Posterior cingulate gyrus (tissue), 11 donors: ENCODE measurements around the gene CAMK2G.
A peak's percentile ranks its signal among the peaks of the same experiment; 100 is the strongest.
"Not testable (repeated sequence)": the region's sequence is repeated elsewhere in the genome, so short reads cannot be mapped to it uniquely, and the experiment has no call there.

Experiments used
- DNase-seq, 10 donors: peaks; one replicate each; pipeline versions ENCODE4 v3.0.0 to v3.0.0-alpha.2; 2020 to 2021; ENCODE audit warnings: mixed read lengths in 3 of 10
- intact Hi-C: fragments of 100-400 bp; cut with DNase I; formaldehyde crosslinking; loops from one replicate; pipeline ENCODE4 v1.15.1; 2023

CAMK2G gene

GRCh38 chr10:73905256-73906020 is 31.1 kb upstream of the CAMK2G start:
- no peak for DNase-seq
- intact Hi-C loops = no loop called here

GRCh38 chr10:73902351-73902750 is 28.0 kb upstream of the CAMK2G start:
- no peak for DNase-seq
- intact Hi-C loops = no loop called here

GRCh38 chr10:73901261-73901660 is 26.9 kb upstream of the CAMK2G start:
- intact Hi-C loops = no loop called here
- no peak for DNase-seq

- no peak for DNase-seq
- intact Hi-C loops = no loop called here
Observed at GRCh38 chr10:73900064-73900463, 25.7 kb upstream of the CAMK2G start.

DNA sequence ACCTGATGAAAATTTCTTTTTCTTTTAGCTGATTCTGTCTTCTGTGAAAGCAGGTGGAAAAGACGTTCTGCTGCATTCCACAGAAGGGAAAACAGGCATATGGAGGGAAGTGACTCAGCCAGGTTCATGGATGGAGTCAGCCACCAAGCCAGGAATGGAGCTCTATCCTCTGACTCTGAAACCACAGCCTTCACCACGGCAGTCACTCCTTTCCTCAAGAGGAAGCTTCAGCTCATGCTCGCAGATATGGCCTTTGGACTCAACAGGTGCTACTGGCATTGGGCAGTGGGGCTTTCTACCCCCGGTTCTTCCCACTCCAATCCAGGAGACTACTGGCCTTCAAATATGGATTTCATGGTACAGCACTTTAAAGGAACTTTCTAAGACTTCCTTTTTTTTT is 25.1 kb upstream of the CAMK2G start:
- no peak for DNase-seq
- intact Hi-C loops = no loop called here

- intact Hi-C loops = no loop called here
- no peak for DNase-seq
Observed at GRCh38 chr10:73898730-73899410, 24.5 kb upstream of the CAMK2G start.

DNA sequence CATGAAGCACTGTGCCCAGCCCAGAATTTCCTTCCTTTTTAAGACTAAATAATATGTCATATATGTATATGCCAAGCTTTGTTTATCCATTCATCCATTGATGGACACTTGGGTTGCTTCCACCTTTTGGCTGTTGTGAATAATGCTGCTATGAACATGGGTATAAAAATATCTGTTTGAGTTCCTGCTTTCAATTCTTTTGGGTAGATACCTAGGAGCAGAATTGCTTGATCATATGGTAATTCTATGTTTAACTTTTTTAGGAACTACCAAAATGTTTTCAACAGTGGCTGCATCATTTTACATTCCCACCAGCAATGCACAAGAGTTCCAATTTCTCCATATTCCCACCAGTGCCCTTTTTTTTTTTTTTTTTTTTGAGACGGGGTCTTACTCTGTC is 23.3 kb upstream of the CAMK2G start:
- intact Hi-C loops = no loop called here
- no peak for DNase-seq

DNA sequence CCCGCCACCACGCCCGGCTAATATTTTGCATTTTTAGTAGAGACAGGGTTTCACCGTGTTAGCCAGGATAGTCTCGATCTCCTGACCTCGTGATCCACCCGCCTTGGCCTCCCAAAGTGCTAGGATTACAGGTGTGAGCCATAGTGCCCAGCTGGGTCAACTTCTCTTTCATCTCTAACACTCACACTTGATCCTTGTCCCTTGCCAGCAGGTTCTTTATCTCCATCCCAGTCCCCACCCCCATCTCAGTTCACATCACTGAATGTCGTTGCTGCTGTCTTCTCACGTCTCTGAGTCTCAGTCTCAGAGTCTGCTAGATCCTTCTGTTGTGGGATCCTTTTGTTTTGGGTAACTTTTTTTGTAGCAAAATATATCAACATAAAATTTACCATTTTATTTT is 21.0 kb upstream of the CAMK2G start:
- DNase-seq, intact Hi-C loops: not testable (repeated sequence)

DNA sequence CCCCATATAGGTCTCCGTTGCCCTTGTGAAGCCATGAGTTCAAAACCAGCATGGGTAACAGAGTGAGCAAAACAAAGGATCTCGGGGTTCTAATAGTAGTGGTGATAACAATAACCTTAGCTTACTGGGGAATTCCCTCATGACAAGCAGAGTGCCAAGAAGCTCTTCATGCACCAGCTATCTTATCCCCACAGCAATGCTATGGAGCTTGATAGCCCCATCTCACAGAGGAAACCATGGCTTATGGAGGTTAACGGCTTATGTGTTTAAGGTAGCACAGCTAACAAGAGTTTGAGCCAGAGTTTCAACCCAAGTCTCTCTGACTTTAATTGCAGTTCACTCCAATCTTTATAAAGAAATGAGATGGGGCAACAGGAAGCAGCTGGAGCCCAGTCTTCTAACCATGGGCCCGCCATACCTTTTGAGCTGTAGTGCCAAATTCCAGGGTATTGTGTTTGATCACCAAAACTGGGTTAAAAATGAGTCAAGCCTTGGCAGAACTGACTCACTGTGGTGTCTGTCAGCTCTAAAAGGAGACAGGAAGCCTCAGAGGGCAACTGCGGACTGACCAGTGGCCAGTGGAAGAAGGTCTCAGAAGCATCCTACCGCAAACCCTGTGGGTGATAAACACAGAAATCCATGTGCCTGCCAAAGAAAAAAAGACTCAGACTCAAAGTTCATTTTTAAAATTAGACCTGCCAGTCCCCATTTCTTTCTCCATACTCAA is 20.1 kb upstream of the CAMK2G start:
- DNase-seq = no peak
- intact Hi-C loops = no loop called here

- intact Hi-C loops = no loop called here
- DNase-seq = no peak
Observed at GRCh38 chr10:73893426-73893825, 19.1 kb upstream of the CAMK2G start.

DNA sequence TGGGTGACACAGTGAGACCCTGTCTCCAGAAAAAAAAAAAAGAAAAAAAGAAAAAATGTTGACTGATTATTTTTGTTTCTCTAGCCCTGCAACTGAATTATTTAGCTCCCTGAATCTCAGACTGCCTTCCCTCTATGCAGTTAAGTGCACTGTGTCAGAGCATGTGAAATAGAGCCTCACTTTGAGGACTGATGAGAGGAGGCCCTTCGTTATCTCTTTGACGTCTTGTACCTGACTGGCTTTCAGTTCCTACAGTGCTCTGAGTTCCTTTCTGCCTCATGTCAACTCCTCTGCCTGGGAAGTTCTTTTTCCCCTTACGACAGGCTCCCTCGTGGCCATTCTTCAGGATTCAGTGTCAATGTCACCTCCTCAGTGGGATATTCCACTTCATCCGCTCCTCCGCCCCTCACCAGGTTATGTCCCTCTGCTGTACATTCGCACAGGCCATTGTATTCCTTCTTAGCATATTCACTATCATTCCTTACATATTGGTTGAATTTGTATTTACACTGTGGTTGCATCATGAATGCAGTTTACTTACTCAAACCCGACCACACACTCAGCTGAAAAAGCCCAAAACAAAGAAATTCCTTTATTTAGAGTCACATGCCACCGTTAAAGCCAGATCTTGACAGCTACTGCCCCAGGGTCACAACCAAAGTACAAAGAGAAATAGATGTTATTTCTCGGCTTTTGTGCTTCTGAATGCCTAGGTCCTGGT is 18.1 kb upstream of the CAMK2G start:
- intact Hi-C loops = no loop called here

GRCh38 chr10:73891540-73891939 is 17.2 kb upstream of the CAMK2G start:
- DNase-seq = no peak
- intact Hi-C loops = no loop called here

More for the DNA sequence above, 18.1 kb upstream of the CAMK2G start:
- no peak for DNase-seq

- DNase-seq, intact Hi-C loops: not testable (repeated sequence)
Observed at GRCh38 chr10:73890830-73891229, 16.5 kb upstream of the CAMK2G start.

GRCh38 chr10:73890261-73890660 is 15.9 kb upstream of the CAMK2G start:
- intact Hi-C loops = no loop called here
- no peak for DNase-seq

DNA sequence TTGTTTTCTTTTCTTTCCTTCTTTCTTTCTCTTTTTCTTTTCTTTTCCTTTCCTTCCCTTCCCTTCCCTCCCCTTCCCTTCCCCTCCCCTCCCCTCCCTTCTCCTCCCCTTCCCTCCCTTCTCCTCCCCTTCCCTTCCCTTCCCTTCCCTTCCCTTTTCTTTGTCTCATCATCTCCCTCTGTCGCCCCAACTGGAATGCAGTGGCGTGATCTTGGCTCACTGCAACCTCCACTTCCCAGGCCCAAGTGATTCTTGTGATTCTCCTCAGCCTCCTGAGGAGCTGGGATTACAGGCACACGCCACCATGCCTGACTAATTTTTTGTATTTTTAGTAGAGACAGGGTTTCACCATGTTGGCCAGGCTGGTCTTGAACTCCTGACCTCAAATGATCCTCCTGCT is 15.1 kb upstream of the CAMK2G start:
- not testable (repeated sequence) for DNase-seq
- intact Hi-C loops = loop anchor here (10.0 kb wide), 1 partner anchor 1345 kb away; the partner anchor contains the start of gene COMTD1

DNA sequence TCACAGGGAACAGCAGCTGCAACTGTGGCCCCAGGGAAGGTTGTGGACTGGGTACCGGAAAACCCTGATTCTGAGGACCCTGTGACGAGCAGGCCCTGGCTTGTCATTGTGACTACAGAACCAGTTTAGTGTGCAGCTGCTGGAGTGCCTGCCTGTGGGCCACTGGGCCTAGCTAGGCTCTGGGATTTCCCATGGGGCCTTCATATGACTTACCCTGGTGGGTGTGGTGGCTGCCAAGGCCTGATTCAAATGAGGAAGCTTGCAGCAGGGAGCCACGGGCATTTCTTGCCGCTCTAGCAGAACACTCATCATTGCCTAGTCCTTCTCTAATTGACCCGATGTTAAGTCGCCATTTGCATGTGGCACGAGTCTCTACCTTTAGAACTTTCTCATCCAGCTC is 14.7 kb upstream of the CAMK2G start:
- no peak for DNase-seq
- intact Hi-C loops = loop anchor here (10.0 kb wide), 1 partner anchor 1346 kb away; the partner anchor contains the start of gene COMTD1

DNA sequence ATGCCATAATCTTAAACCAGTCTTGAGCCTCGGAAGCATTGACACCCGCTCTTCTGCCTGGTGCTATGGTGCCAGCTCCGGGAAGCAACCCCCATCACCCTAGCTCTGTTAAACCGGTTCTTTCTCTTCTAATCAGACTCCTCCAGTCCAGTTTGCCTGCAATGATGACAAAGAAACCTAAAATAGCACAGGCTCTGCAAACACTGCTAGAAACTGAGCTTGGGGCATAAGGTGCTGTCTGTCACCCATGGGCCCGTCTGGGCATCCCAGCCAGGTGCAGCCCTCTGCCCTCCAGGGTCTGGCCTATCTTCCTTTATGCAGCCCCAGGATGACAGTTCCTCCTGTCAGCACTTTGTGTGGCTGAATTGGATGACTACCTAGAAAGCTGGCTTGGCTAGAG is 14.2 kb upstream of the CAMK2G start:
- intact Hi-C loops = loop anchor here (10.0 kb wide), 1 partner anchor 1346 kb away; the partner anchor contains the start of gene COMTD1
- DNase-seq = no peak

DNA sequence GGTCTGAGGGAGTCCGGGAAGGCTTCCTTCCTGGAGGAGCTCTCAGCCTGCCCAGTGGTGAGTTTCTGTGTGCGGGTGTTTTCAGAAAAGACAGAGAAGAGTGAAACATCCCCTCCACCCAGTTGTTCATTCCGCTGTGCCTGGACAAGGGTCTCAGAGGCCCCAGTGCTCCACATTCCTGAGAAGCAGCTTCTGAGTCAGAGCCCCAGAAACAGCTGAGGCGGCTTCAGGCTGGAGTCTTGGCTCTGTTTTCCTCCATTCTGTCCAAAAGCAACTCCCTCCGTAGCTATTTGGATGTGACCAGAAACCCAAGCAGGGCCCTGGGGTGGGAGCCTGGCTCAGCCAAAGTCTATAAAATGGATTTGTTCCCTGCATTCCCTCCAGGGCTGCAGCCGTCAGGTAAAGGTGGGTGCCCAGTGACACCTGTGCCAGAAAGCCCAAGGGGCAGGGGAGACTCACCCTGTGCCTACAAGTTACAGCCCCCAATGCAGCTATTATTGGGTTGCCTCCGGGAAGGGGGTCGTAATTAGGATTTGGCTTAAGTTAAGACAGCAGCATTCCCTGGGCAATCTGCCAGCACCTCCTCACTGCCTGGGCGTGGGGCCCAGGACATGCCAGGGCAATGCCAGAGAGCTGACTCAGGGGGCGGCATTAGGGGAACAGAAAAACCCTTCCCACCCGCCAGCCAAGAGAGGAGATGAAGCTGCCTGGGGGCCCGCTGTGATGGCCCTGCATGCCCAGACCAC is 13.1 kb upstream of the CAMK2G start:
- intact Hi-C loops = loop anchor here (10.0 kb wide), 1 partner anchor 1347 kb away; the partner anchor contains the start of gene COMTD1
- peak; percentile 38 to 93 (median 60) for DNase-seq

DNA sequence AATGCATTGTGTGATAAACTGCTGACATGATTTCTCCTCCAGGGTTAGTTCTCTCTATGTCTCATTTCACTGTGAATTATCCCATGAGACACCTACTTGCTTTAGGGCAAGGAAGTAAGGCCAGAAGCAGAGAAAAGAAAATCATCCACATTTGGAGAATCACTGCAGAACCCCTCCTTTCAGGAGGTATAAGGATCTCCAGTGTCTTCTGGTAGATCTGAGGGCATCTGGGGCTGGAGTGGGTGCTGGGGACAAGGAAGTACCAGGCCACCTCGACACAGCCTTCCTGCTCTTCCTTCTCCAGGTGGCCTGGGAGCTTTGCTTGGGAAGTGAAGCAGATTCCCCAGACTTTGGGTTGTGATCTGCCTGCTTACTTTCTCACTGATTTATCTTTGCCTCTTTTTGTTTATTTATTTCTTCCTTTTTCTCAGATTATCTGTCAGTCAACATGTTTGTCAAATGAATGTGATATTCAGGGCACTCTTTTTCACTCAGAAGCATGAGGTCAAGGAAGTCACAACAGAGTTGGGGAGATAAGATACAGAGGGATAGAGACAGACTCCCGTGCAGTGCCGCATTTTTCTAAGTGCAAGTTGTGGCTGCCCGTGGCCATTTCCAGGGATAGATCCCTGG is 12.4 kb upstream of the CAMK2G start:
- DNase-seq = no peak
- intact Hi-C loops = loop anchor here (1.0 to 10.0 kb wide), 3 partner anchors 54 to 1348 kb away; partner anchors contain the start of gene COMTD1
